RCC 7860 (cell line): ENCODE data around the gene AGAP1.

Experiments used
- DNase-seq: peaks from one replicate; pipeline ENCODE4 v3.0.0-alpha.2; 2015; ENCODE audit warnings: low spot score
- FAIRE-seq: peaks from 2 replicates; lab custom pipeline; 2012; peaks lifted over from hg19 to GRCh38; lab: Jason Lieb, UNC

The AGAP1 gene

DNA sequence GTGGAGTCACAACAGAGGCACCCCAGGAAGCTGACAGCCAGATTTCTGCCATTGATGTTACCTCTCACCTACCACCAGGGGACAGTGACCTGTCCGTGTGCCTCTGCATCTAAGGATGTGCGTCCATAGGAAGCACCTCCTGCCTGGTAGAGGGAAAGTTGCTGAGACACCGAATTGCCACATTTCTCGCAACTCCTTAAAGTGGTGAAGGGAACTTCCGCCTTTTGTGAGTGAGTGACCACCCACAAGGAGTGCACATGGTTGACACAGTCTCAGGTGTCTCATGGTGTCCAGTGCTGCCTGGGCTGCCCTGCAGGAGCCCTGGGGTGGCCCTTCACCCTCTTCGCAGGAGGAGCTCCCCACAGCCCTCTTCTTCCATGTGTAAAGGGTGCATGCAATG lies 472.6 kb downstream of the AGAP1 start:
- DNase-seq (no peak), FAIRE-seq (no peak)

DNA sequence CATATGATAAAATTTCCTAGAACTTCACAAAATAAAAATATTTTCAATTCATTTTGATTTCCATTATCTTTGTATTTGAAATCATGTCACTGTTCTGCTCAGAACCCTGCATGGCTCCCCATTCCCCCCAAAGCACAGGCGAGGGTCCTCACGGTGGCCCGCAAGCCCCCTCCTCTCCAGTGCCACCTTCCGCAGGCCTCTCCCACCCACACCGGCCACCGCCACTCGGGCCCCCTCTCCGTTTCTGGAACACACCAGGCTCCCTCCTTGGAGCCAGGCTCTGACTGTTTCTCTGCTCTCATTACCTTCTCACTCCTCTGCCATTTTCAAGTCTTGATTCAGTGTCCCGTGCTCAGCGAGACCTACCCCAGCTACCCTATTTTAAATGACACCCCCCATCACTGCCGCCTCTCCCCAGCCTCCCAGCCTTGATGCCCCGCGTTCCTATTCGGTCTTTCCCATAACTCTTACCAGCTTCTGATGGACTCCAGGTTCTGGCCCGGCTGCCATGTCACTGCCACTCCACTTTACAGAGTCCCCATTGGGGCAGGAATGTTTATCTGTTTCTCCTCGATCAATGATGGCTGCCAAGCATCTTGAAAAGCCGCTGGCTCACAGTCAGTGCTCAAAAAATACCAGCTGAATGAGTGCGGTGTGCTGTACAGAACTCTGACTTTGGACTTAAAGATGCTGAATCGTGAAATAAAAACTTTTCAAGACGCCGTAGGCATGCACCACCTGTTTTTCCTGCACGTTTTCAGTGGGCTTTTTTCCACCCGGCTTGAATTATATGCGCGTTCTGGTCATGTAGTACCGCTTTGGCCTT lies 473.3 kb downstream of the AGAP1 start:
- DNase-seq (no peak), FAIRE-seq (no peak)

DNA sequence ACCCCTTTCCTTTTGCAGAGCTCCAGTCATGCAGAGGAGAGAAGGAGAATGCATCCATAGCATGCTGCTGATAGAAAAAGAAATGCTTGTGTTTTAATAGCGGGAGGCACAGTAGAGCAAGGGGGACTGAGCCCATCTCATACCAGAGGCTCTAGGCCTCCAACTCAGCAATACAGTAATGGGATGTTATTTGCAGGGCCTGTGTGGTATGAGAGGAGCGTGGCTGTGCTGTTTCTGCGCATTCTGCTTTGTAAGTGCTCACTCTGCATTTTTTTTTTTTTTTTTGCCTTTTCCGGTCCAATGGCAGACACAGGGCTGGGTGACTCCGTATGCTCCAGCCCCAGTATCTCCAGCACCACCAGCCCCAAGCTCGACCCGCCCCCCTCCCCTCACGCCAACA lies 474.3 kb downstream of the AGAP1 start:
- FAIRE-seq (no peak), DNase-seq (no peak)

DNA sequence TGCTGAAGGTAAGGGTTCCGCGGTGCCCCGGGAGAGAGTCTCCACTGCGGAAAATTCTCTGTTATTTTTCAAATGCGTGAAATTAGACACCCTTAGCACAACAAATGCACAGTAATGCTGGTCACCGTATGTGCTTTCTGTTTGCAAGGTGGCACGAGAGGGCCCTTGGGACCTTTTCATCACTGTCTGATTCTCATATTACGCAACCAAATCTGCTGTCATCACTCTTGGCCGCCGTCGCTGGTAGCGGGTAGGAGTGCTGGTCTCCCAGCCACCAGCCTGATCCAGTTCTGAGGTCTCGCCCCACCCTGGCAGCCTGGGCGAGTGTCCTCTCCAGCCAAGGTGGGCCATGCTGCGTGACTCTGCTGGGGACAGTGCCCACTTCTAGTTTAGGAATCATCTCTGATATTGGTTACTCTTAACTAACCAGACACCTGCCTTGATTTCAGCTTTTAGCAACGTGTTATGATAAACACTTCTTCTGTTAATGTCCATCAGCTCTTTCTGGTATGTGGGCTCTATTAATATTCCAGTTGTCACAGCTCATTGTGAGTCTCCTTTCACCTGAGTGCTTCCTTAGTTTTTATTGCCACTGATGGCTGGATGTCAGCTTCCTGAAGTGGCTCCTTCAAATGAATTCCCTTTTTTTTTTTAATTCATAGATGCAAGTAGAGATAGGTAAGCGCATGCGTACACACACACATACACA lies 474.9 kb downstream of the AGAP1 start:
- DNase-seq (no peak), FAIRE-seq (no peak)

DNA sequence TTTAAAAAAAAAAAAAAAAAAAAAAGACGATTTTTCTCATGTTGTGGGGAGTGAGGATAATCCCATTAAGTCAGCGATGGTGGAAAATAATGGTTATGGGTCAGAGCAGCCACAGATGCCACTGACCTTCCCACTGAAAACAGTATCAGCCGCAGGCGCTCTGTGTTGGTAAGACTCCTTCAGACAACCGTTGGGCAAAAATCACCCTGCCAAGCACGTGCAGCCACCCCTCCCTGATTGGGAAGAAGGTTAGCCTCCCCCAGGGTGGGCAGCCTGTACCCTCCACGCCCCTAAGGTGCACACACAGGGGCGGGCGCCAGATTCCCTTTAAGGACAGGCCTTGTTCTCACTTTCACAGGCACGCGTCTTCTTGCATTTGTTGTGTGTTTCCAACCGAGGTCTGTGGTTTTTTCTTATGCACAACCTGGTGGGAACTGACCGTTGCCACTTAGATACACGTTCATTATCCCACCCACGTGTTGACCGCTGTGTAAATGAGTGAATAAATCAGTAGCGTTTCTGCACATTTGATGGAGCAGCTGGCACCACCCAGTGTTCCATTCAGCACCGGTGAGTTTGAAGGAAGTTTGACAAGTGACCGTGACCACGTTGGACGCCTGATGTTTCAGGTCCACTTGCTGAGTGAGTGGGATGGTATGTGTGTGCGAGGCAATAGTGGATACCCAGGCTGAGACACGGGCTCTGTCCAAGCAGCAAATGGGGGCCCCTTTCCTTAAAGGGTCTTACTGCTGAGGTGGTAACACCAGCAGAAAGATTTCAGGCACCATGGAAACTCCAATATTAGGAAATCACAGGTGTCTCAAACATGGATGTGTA lies 476.6 kb downstream of the AGAP1 start:
- FAIRE-seq (no peak), DNase-seq (no peak)

DNA sequence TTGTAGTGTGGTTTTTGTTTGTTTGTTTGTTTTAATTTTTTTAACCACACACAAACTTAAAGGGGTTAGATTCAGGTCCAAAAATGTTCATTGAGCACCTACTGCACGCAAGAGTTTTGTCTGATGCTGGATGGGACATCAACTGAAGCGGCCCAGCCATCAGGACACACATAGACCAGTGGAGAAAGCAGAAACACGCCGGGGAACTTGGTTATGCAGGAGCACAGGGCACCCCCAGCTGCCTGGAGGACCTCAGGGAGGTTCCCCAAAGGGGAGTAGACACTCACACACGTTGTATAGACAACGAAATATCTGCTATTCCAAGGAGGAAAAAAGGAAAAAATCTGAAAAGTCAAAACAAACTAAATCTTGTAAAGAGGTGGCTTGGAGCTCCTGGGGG lies 482.7 kb downstream of the AGAP1 start:
- FAIRE-seq (no peak), DNase-seq (no peak)

DNA sequence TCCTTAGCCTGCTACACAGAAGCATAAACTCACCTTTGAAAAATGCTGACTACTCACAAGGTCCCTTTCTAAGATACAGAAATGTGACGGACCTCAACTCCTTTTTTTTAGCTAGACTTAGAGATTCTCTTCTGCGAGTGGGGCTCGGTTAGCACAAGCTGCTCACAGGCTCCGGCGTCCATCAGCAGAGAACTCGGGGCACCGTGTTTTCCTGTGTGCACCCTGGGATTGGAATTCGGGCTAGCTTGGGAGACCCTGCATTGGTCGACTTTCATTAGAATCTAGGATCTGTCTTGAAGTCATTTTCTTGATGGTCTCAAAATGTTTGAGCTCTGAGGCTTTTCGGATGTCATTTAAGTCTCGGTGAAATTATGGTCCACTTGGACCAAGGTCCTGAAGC lies 483.1 kb downstream of the AGAP1 start:
- FAIRE-seq (no peak), DNase-seq (no peak)

DNA sequence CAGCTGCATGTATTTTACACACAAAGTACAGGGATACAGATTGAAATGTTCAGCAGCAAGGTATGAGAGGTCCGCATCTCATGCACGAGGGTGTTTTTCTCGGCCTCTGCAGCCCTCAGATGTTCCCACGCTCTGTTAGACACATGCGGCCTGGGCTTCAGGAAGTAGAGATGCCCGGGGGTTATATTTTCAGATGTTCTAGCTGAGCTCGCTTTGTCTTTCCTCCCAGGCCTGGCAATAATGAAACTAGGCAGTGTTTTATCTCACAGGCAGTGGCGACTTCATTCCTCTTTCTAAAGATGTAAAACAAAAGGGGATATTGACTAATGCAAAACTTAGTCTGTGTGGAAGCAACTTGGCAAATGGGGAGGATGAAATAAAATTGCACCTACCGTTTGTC lies 483.6 kb downstream of the AGAP1 start:
- FAIRE-seq (no peak), DNase-seq (no peak)

DNA sequence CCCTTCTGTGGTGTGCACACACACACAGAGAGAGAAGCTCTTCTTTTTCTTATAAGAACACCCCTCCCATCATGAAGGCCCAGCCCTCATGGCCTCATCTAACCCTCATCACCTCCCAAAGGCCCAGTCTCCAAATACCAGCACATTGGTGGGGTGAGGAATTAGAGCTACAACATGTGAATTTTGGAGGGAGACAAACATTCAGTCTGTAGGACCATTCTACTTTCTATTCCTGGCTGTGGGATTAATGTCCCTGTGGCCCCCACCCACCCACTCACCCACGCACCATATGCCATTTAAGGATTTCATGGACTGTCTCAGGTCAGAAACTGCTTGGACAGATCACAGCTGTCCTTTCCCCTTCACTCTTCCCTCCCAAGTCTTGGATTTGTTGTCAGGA lies 484.2 kb downstream of the AGAP1 start:
- FAIRE-seq: no peak
- DNase-seq: no peak

DNA sequence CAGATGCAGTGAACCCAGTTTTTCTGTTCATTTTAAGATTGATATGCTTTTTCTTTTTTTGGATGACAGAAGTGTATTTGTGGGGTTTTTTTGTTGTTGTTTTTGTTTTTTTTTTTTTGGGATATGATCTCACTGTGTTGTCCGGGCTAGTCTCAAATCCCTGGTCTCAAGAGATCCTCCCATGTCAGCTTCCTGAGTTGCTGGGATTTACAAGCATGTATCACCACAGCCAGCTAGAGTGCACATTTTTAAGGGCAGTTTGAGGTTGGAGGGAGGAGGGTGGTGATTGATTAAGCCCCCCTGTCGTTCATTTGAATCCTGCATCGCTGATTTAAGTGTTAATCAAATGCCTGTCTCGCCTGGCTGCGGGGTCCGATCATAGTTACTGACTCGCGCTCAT lies 485.2 kb downstream of the AGAP1 start:
- no peak for DNase-seq
- no peak for FAIRE-seq

DNA sequence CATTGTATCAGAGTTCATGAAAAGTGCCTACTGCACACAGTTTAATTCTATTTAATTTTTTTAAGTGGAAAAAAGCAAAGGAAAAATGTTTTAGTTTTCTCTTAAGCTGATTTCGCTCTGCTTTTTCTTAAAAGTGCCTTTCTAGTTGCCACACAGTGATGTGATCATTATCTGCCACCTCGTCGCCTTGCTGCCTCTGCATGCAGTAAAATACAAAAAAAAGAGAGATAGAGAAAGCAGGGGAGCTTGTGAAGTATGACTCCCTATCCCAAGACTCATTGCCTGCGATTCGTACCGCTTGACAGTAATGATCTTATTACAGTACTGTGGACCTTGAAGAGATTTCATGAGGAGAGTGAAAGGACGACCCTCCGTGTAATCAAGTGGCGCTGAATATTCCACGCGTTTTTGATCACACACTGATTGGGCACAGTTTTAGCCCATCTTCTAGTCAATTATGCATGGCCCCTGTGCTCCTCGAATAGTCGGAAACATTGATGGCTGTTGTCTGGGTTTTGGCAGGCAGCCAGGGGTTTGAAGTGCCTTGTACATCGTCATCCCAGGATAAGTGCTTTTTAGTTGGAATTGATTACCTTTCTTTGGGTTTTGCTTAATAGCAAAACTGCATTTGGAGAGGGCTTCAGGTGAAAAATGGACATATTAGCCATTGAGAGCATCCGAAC lies 486.1 kb downstream of the AGAP1 start:
- FAIRE-seq (no peak), DNase-seq (no peak)

DNA sequence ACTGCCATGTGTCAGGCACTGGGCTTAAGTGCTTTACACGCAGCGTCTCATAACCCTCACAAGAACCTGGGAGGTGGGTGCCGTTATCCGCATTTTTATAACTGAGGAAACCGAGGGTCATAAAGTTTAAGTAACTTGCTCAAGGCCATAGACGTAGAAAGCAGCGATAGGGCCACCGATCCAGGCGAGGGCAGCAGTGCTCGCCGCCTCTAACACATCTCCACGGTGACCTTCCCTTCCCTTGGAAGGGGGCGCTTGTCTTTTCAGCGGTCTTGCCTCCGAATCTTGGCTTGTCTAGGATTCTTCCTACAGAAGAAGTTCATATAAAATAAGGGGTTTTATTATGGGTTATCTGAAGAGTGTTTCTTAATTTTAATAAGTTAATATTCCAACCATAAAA lies 487.8 kb downstream of the AGAP1 start:
- no peak for FAIRE-seq

DNA sequence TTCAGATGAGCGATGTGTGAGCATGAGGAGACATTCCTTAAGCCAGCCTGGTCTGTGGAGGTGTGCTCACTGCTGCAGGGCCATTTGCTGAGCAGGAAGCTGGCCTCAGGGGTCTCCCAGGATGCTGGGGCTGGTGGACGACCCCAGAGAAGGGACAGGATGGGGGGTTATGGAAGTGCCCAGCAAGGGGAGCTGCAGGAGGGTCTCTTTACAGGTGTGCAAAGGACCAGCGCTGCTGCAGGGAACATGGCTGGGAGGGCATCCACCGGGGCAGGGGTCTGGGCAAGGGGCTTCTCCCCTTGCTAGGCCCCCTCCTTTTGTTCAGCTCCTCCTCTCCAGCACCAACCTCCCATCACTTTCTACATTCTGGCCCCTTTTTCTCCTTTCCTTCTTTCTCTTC lies 489.2 kb downstream of the AGAP1 start:
- FAIRE-seq: no peak

More for the DNA sequence above, 487.8 kb downstream of the AGAP1 start:
- DNase-seq: no peak

DNA sequence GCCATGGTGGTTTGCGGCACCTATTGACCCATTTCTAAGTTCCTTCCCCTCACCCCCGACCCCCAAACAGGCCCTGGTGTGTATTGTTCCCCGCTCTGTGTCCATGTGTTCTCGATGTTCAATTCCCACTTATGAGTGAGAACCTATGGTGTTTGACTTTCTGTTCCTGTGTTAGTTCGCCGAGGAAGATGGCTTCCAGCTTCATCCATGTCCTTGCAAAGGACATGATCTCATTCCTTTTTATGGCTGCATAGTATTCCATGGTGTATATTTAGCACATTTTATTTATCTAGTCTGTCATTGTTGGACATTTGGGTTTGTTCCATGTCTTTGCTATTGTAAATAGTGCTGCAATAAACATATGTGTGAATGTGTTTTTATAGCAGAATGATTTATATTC lies 490.7 kb downstream of the AGAP1 start:
- no peak for FAIRE-seq
- DNase-seq: no peak

More for the DNA sequence above, 489.2 kb downstream of the AGAP1 start:
- no peak for DNase-seq

DNA sequence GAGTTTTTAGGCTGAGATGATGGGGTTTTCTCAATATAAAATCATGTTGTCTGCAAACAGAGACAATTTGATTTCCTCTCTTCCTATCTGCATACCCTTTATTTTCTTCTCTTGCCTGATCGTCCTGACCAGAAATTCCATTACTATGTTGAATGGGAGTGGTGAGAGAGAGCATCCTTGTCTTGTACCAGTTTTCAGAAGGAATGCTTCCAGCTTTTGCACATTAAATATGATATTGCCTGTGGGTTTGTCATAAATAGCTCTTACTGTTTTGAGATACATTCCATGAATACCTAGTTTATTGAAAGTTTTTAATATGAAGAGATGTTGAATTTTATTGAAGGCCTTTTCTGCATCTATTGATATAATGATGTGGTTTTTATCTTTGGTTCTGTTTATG lies 492.5 kb downstream of the AGAP1 start:
- FAIRE-seq: no peak

DNA sequence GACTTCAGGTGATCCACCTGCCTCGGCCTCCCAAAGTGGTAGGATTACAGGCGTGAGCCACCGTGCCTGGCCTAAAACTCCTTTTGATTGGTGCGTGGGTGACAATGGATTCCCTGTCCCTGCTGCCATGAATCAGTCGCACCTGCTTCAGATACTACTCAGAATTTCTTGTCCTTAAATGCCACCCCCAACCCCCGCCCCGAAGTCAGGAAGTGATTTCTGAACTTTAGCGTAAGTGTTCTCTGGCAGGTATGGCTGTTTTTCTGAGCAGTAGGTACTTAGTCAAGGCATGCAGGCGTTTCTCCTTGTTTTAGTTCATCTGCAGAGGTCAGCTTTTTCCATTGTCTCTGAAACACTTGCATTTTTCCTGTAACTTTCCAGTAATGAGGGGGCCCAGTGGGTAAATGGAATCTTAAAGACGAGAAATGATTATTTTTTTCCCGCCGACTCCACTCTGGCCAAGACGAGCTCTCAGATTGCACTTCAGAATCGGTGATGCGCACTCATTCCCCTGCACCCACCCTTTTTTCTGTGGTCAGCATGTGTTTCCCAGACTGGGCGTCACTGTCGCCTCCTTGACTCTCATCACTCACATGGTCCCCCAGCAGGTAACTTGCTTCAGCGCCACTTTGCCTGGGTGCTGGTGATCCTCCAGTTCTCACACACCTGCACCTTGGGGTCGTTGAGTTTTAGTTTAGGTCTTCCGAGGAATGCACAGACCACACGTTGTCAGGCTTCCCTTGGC lies 494.6 kb downstream of the AGAP1 start:
- no peak for FAIRE-seq
- no peak for DNase-seq

More for the DNA sequence above, 492.5 kb downstream of the AGAP1 start:
- no peak for DNase-seq

DNA sequence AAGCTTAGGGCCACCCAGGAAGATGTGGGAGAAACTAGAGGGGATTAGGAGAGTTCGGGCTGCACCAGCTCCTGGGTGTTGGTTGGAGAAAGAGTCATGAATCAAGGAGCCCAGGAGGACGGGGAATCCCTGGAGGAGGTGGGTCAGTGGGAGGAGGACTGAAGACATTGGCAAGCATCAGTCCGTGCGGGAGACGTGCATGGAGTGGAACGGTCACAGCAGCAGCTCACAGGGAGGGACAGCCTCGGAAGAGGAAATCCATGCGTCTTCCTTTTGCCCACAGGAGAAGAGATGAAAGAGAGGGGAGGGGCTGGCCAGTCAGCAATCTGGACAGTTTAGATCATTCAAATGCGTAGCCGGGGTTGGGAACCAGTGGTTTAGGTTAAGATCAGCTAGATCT lies 495.7 kb downstream of the AGAP1 start:
- FAIRE-seq: no peak
- no peak for DNase-seq

DNA sequence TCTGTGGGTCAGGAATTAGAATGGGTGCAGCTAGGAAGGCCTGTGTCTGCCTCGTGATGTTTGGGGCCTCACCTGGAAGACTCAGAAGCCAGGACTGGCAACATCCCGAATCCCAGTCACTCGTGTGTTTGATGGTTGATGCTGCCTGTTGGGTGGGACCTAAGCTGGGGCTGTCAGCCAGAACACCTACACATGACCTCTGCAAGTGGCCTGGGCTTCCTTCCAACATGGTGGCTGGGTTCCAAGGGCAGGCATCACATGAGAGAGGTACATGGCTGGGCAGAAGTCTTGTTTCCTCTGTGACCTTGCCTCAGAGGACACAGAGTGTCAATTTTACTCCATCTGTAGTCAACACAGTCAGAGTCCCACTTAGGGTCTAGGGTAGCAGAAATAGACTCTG lies 496.5 kb downstream of the AGAP1 start:
- no peak for DNase-seq
- no peak for FAIRE-seq

DNA sequence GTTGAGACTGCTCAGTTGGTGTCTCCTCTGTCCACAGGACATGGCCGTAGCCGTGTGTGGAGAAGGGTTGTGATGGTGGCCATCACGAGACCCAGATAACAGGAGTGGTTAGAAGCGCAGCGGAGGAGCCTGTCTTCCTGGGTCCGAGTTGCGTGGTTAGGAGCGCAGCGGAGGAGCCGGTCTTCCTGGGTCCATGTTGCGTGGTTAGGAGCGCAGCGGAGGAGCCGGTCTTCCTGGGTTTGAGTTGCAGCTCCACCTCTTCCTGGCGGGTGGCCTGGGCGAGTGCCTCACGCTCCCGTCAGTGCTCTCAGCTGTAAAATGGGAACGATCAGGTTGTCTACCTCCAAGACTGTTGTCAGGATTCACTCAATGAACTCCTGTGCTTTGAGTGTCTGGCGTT lies 498.2 kb downstream of the AGAP1 start:
- no peak for FAIRE-seq
- no peak for DNase-seq

DNA sequence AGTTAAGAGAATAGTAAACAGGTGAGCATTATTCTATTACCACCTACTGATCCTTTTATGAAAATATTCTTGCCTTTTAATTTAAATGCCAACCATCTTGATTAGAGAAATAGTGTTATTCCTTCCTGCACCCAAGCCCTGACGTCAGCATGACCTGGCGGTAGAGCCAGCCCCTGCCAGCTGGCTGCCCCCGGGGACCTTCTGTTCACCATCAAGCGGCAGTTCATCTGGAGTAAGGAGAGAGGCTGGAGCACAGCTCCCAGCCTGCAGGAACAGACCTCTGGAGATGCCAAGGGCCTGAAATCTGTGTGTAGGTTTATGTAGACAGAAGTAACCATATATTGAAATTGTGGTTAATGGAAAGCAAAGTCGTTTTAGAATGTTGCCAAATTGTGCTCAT lies 502.6 kb downstream of the AGAP1 start:
- DNase-seq (no peak), FAIRE-seq (no peak)
